GM04504 (cell line): ENCODE measurements around the gene CDKN2B-AS1.
"Not testable (repeated sequence)": the region's sequence is repeated elsewhere in the genome, so short reads cannot be mapped to it uniquely, and the experiment has no call there.

Source experiments
- DNase-seq: peaks from one replicate; pipeline ENCODE4 v3.0.0-alpha.2; 2012; ENCODE audit warnings: low read depth

Gene CDKN2B-AS1

DNA sequence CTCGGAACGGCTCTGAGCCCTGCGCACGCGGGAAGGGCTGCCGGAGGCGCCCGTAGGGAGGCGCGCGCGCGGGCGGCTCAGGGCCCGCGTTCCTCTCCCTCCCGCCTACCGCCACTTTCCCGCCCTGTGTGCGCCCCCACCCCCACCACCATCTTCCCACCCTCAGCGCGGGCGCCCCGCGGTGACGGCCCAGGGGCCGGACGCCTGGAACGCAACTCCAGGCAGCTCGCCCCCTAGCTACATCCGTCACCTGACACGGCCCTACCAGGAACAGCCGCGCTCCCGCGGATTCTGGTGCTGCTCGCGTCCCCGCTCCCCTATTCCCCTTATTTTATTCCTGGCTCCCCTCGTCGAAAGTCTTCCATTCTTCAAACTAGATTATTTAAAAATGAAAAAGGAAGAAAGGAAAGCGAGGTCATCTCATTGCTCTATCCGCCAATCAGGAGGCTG lies at the start of gene CDKN2B-AS1:
CDKN2B-AS1 (plus strand) TSS at position 236 of the 450 bp plus-strand sequence.
- no peak for DNase-seq

GRCh38 chr9:21945606-21946005 lies 49.0 kb upstream of the CDKN2B-AS1 start:
- DNase-seq: no peak

- DNase-seq: no peak
Observed at GRCh38 chr9:21958833-21959232, 35.8 kb upstream of the CDKN2B-AS1 start.

DNA sequence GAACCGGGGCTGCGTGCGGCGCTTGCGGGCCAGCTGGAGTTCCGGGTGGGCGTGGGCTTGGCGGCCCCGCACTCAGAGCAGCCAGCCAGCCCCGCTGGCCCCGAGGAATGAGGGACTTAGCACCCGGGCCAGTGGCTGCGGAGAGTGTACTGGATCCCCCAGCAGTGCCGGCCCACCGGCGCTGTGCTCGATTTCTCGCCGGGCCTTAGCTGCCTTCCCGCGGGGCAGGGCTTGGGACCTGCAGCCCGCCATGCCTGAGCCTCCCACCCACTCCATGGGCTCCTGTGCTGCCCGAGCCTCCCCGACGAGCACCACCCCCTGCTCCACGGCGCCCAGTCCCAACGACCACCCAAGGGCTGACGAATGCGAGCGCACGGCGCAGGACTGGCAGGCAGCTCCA lies 35.3 kb upstream of the CDKN2B-AS1 start:
- not testable (repeated sequence) for DNase-seq

GRCh38 chr9:21961569-21961968 lies 33.0 kb upstream of the CDKN2B-AS1 start:
- DNase-seq: no peak

GRCh38 chr9:21964925-21965385 lies 29.6 kb upstream of the CDKN2B-AS1 start:
- DNase-seq: no peak

DNA sequence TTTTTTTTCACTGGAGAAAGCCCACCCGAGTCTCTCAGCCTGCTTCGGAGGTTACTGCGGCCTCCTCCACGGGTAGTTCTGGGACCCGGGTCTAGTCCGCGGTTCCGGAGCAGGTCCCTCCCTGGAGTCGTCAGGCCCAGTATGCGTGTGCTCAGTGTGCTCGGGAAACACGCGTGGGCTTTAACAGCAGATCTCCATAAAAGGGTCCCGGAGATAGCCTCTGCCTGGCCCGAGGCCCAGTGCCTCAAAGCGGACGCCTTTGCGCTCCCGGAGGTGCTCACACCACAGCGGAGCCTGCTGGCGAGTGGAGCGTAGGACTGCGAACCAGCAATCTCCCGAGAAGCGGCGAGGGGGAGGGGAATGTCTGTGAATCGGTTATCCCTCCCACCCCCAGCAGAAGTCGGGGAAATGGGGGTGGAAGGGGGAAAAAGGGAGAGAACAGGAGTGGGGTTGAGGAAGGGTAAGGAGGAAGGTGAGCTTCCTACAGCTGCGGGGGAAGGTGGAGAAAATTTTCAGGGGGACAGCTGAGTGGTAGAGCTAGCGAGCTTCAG lies 29.1 kb upstream of the CDKN2B-AS1 start:
- no peak for DNase-seq

- DNase-seq: no peak
Observed at GRCh38 chr9:21966140-21966851, 28.3 kb upstream of the CDKN2B-AS1 start.

- DNase-seq: no peak
Observed at GRCh38 chr9:21967169-21967568, 27.4 kb upstream of the CDKN2B-AS1 start.

DNA sequence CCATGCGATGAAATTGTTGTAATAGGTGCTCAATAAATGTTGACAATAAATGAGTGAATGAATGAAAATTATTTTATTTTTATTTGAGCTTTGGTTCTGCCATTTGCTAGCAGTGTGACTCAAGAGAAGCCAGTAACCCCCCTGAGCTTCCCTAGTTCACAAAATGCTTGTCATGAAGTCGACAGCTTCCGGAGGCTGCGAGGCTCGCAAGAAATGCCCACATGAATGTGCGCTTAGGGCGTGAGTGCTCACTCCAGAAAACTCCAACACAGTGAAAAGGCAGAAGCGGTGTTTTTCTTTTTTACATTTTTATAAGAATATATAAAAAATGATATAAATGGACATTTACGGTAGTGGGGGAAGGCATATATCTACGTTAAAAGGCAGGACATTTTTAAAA lies 26.9 kb upstream of the CDKN2B-AS1 start:
- DNase-seq: no peak

- DNase-seq: no peak
Observed at GRCh38 chr9:21968331-21969010, 26.1 kb upstream of the CDKN2B-AS1 start.

GRCh38 chr9:21969011-21969940 lies 25.3 kb upstream of the CDKN2B-AS1 start:
- no peak for DNase-seq

GRCh38 chr9:21969951-21970799 lies 24.4 kb upstream of the CDKN2B-AS1 start:
- DNase-seq: no peak

- no peak for DNase-seq
Observed at GRCh38 chr9:21970800-21971640, 23.6 kb upstream of the CDKN2B-AS1 start.

GRCh38 chr9:21972361-21972760 lies 22.2 kb upstream of the CDKN2B-AS1 start:
- DNase-seq: no peak

- DNase-seq: no peak
Observed at GRCh38 chr9:21974343-21974721, 20.3 kb upstream of the CDKN2B-AS1 start.

GRCh38 chr9:21974722-21975409 lies 19.7 kb upstream of the CDKN2B-AS1 start:
- DNase-seq: no peak

DNA sequence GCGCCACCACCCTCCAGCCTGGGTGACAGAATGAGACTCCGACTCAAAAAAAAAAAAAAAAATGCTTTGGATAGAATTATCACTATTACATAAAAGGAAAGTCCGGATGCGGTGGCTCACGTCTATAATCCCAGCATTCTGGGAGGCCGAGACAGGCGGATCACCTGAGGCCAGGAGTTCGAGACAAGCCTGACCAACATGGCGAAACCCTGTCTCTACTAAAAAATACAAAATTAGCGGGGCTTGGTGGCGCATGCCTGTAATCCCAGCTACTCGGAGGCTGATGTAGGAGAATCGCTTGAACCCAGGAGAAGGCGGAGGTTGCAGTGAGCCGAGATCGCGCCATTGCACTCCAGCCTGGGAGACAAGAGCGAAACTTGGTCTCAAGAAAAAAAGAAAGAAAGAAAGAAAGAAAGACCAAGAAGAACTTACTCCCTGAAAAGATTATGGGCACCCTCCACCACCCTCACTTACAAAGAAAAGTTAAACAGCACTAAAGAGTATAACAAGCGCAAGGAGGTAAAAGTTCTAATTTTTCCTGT lies 18.2 kb upstream of the CDKN2B-AS1 start:
- DNase-seq: no peak

- no peak for DNase-seq
Observed at GRCh38 chr9:21982391-21982790, 12.2 kb upstream of the CDKN2B-AS1 start.
